HepG2 (cell line): ENCODE measurements around the gene RUVBL1. TPM values are rescaled to one million over a fixed set of nuclear protein-coding genes. Genes with fewer than 3 reads are reported as not detected.

ENCODE experiments used
- CEBPB ChIP-seq: IDR thresholded peaks from 2 replicates; pipeline ENCODE4 v1.6.1; 2011; ENCODE audit warnings: low read depth, low read length, improper control_type of control experiment, borderline replicate concordance
- EEA1 ChIP-seq: sonication (generic); formaldehyde crosslinking; IDR thresholded peaks from 2 replicates; pipeline ENCODE4 v1.5.1; 2020; ENCODE audit warnings: mild to moderate bottlenecking, missing genetic modification reagents, borderline replicate concordance
- GTF3A ChIP-seq: sonication (generic); formaldehyde crosslinking; conservative IDR thresholded peaks from 2 replicates; pipeline ENCODE4 v1.4.0; 2020; ENCODE audit warnings: mild to moderate bottlenecking, missing genetic modification reagents
- KDM2A ChIP-seq: sonication (generic); formaldehyde crosslinking; IDR thresholded peaks from 2 replicates; pipeline ENCODE4 v1.4.0; 2020; ENCODE audit warnings: low read depth, missing genetic modification reagents, borderline replicate concordance
- MBD4 ChIP-seq: IDR thresholded peaks from 2 replicates; pipeline ENCODE4 v1.6.1; 2012; ENCODE audit warnings: low read length, inconsistent platforms, borderline replicate concordance
- MXI1 ChIP-seq: IDR thresholded peaks from 3 replicates; pipeline ENCODE4 v1.6.1; 2012; ENCODE audit warnings: low read depth, low read length, inconsistent platforms, borderline replicate concordance
- NCOA5 ChIP-seq: sonication (generic); formaldehyde crosslinking; IDR thresholded peaks from 2 replicates; pipeline ENCODE4 v1.4.0; 2020; ENCODE audit warnings: missing genetic modification reagents
- NFKB2 ChIP-seq: sonication (generic); formaldehyde crosslinking; IDR thresholded peaks from 2 replicates; pipeline ENCODE4 v1.4.0; 2020; ENCODE audit warnings: missing genetic modification reagents, borderline replicate concordance
- ONECUT2 ChIP-seq: sonication (generic); formaldehyde crosslinking; IDR thresholded peaks from 2 replicates; pipeline ENCODE4 v1.4.0; 2020; ENCODE audit warnings: missing genetic modification reagents
- REXO4 ChIP-seq: sonication (generic); formaldehyde crosslinking; IDR thresholded peaks from 2 replicates; pipeline ENCODE4 v1.8.0; 2022; ENCODE audit warnings: missing genetic modification reagents, mild to moderate bottlenecking, borderline replicate concordance
- RFX3 ChIP-seq: IDR thresholded peaks from 2 replicates; pipeline ENCODE4 v1.6.1; 2016; ENCODE audit warnings: missing biosample characterization, missing genetic modification reagents
- RFXANK ChIP-seq: IDR thresholded peaks from 2 replicates; pipeline ENCODE4 v1.6.1; 2016
- STAT6 ChIP-seq: sonication (generic); formaldehyde crosslinking; IDR thresholded peaks from 2 replicates; pipeline ENCODE4 v1.4.0; 2020; ENCODE audit warnings: missing genetic modification reagents, mild to moderate bottlenecking, borderline replicate concordance
- ZNF17 ChIP-seq: sonication (generic); formaldehyde crosslinking; IDR thresholded peaks from 2 replicates; pipeline ENCODE4 v1.5.0; 2020; ENCODE audit warnings: mild to moderate bottlenecking, missing genetic modification reagents
- ZNF225 ChIP-seq: sonication (generic); formaldehyde crosslinking; IDR thresholded peaks from 2 replicates; pipeline ENCODE4 v1.4.0; 2020; ENCODE audit warnings: mild to moderate bottlenecking, missing genetic modification reagents
- ZNF317 ChIP-seq: sonication (generic); formaldehyde crosslinking; IDR thresholded peaks from 2 replicates; pipeline ENCODE4 v1.5.0; 2020; ENCODE audit warnings: mild to moderate bottlenecking, missing genetic modification reagents
- ZNF547 ChIP-seq: sonication (generic); formaldehyde crosslinking; IDR thresholded peaks from 2 replicates; pipeline ENCODE4 v1.5.1; 2020; ENCODE audit warnings: mild to moderate bottlenecking, missing genetic modification reagents
- ZNF574 ChIP-seq: sonication (generic); formaldehyde crosslinking; IDR thresholded peaks from 2 replicates; pipeline ENCODE4 v1.4.0; 2020; ENCODE audit warnings: missing genetic modification reagents
- ZSCAN9 ChIP-seq: IDR thresholded peaks from 2 replicates; pipeline ENCODE4 v1.6.1; 2016; ENCODE audit warnings: borderline replicate concordance
- polyA plus RNA-seq, 8 experiments: library from polyadenylated mRNA; depleted of rRNA in 3 of 8; stranded (reverse) in 7 of 8; unstranded in 1 of 8; fragments of >200 nt; fragmentation: Illumina TruSeq in 4 of 8; extraction: Trizol in 4 of 8; gene quantifications; 2 replicates each; pipeline versions ENCODE4 v1.2.1 to v1.2.3, GENCODE V29; 2011 to 2016; ENCODE audit warnings: low read depth in 4 of 8, missing spikeins in 1 of 8, mixed read lengths in 1 of 8; ENCODE audit not compliant: insufficient read depth in 1 of 8
- total RNA-seq, 5 experiments: library from RNA; depleted of rRNA; stranded (reverse); fragments of >200 nt; fragmentation: Illumina TruSeq; extraction: Trizol; gene quantifications; 2 replicates each; pipeline ENCODE4 v1.2.3, GENCODE V29; 2016; ENCODE audit warnings: low read depth in 1 of 5
- TF ChIP-seq, protein P1 (sequence below): fragments of 450-650 bp; IDR thresholded peaks from 2 replicates; pipeline ENCODE4 v1.6.1; 2017; ENCODE audit warnings: mild to moderate bottlenecking
- TF ChIP-seq, protein P2 (sequence below): sonication (generic); IDR thresholded peaks from 2 replicates; pipeline ENCODE4 v1.6.1; 2016; ENCODE audit warnings: low read depth, borderline replicate concordance

Gene RUVBL1
- total and polyA plus RNA-seq, 2 of the 13 experiments (the other 11 are each of a cell fraction or from before 2014, with no cell fraction given) = 32.7 to 86.3 TPM

GRCh38 chr3:128123538-128124368 is at the start of gene RUVBL1 (continued):
- TF ChIP-seq ZNF574 (CRISPR knock-in tag) (peak; percentile 93), KDM2A (CRISPR knock-in tag) (peak; percentile 97), ONECUT2 (no peak), MXI1 (peak; percentile 96), GTF3A (no peak), EEA1 (no peak), NCOA5 (CRISPR knock-in tag) (no peak), RFX3 (CRISPR knock-in tag) (peak; percentile 78), CEBPB (peak; percentile 48; the same call in 1 of the 2 replicates), ZNF317 (CRISPR knock-in tag) (no peak), STAT6 (CRISPR knock-in tag) (no peak), RFXANK (CRISPR knock-in tag) (no peak), ZSCAN9 (no peak), NFKB2 (CRISPR knock-in tag) (no peak; the same call in 1 of the 2 replicates), ZNF547 (CRISPR knock-in tag) (peak; percentile 70; the same call in 1 of the 2 replicates), REXO4 (CRISPR knock-in tag) (no peak), ZNF17 (no peak), MBD4 (no peak), ZNF225 (CRISPR knock-in tag) (no peak)
- TF ChIP-seq, protein P1, sequence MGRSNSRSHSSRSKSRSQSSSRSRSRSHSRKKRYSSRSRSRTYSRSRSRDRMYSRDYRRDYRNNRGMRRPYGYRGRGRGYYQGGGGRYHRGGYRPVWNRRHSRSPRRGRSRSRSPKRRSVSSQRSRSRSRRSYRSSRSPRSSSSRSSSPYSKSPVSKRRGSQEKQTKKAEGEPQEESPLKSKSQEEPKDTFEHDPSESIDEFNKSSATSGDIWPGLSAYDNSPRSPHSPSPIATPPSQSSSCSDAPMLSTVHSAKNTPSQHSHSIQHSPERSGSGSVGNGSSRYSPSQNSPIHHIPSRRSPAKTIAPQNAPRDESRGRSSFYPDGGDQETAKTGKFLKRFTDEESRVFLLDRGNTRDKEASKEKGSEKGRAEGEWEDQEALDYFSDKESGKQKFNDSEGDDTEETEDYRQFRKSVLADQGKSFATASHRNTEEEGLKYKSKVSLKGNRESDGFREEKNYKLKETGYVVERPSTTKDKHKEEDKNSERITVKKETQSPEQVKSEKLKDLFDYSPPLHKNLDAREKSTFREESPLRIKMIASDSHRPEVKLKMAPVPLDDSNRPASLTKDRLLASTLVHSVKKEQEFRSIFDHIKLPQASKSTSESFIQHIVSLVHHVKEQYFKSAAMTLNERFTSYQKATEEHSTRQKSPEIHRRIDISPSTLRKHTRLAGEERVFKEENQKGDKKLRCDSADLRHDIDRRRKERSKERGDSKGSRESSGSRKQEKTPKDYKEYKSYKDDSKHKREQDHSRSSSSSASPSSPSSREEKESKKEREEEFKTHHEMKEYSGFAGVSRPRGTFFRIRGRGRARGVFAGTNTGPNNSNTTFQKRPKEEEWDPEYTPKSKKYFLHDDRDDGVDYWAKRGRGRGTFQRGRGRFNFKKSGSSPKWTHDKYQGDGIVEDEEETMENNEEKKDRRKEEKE = no peak
- TF ChIP-seq, protein P2, sequence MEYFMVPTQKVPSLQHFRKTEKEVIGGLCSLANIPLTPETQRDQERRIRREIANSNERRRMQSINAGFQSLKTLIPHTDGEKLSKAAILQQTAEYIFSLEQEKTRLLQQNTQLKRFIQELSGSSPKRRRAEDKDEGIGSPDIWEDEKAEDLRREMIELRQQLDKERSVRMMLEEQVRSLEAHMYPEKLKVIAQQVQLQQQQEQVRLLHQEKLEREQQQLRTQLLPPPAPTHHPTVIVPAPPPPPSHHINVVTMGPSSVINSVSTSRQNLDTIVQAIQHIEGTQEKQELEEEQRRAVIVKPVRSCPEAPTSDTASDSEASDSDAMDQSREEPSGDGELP = peak; percentile 28; the same call in 1 of the 2 replicates
